Liver (tissue), 9 donors: ENCODE data around the gene KRT84. TPM values are rescaled to one million over a fixed set of nuclear protein-coding genes. Genes with fewer than 3 reads are reported as not detected.
"Not testable (repeated sequence)": the region's sequence is repeated elsewhere in the genome, so short reads cannot be mapped to it uniquely, and the experiment has no call there.

Experiments used
- DNase-seq: peaks from one replicate; pipeline ENCODE4 v3.0.0-alpha.2; 2017; ENCODE audit warnings: low spot score
- H3K27ac ChIP-seq, 2 donors: one replicate each; pipeline ENCODE4 v1.7.0; 2013; ENCODE audit warnings: inconsistent platforms in 2 of 2, low read length in 2 of 2, control low read depth in 1 of 2, low read depth in 1 of 2, mild to moderate bottlenecking in 1 of 2
- H3K27me3 ChIP-seq, 4 donors: one replicate each; pipeline versions ENCODE4 v1.6.1 to v1.7.0; 2013; ENCODE audit warnings: low read length in 3 of 4, inconsistent platforms in 1 of 4, mild to moderate bottlenecking in 1 of 4, moderate library complexity in 1 of 4; ENCODE audit not compliant: control insufficient read depth in 4 of 4, insufficient read depth in 4 of 4
- H3K36me3 ChIP-seq, 4 donors: one replicate each; pipeline versions ENCODE4 v1.6.1 to v1.7.0; 2013; ENCODE audit warnings: low read length in 3 of 4, mild to moderate bottlenecking in 3 of 4, low read depth in 1 of 4, moderate library complexity in 1 of 4; ENCODE audit not compliant: control insufficient read depth in 4 of 4, insufficient read depth in 3 of 4
- H3K4me1 ChIP-seq, 4 donors: one replicate each; pipeline versions ENCODE4 v1.6.1 to v1.7.0; 2013; ENCODE audit warnings: low read length in 3 of 4, mild to moderate bottlenecking in 3 of 4, moderate library complexity in 1 of 4; ENCODE audit not compliant: control insufficient read depth in 4 of 4, insufficient read depth in 4 of 4
- H3K4me3 ChIP-seq, 3 donors: one replicate each; pipeline versions ENCODE4 v1.6.1 to v1.7.0; 2013; ENCODE audit warnings: low read length in 3 of 3, control low read depth in 1 of 3, low read depth in 1 of 3, mild to moderate bottlenecking in 1 of 3
- H3K9ac ChIP-seq, 2 donors: one replicate each; pipeline ENCODE4 v1.7.0; 2013; ENCODE audit warnings: low read length in 2 of 2, mild to moderate bottlenecking in 2 of 2, moderate library complexity in 2 of 2, control low read depth in 1 of 2, low read depth in 1 of 2
- H3K9me3 ChIP-seq, 4 donors: one replicate each; pipeline versions ENCODE4 v1.6.1 to v1.7.0; 2013; ENCODE audit warnings: low read length in 3 of 4; ENCODE audit not compliant: control insufficient read depth in 4 of 4
- FOXA1 ChIP-seq: IDR thresholded peaks from 2 replicates; pipeline ENCODE4 v1.6.1; 2016; ENCODE audit warnings: antibody characterized with exemption
- FOXA2 ChIP-seq: IDR thresholded peaks from 2 replicates; pipeline ENCODE4 v1.6.1; 2016; ENCODE audit warnings: antibody characterized with exemption
- GABPA ChIP-seq, 2 donors: IDR thresholded peaks in 1 of 2; conservative IDR thresholded peaks in 1 of 2; 2 replicates each; pipeline ENCODE4 v1.6.1; 2016; ENCODE audit warnings: antibody characterized with exemption in 2 of 2, mild to moderate bottlenecking in 1 of 2, moderate library complexity in 1 of 2
- HNF4A ChIP-seq, 2 donors: conservative IDR thresholded peaks; 2 replicates each; pipeline ENCODE4 v1.6.1; 2016; ENCODE audit warnings: antibody characterized with exemption in 2 of 2, mild to moderate bottlenecking in 2 of 2
- NR2F2 ChIP-seq: IDR thresholded peaks from 2 replicates; pipeline ENCODE4 v1.6.1; 2016; ENCODE audit warnings: antibody characterized with exemption
- RAD21 ChIP-seq, 2 donors: IDR thresholded peaks; 2 replicates each; pipeline ENCODE4 v1.6.1; 2016; ENCODE audit warnings: antibody characterized with exemption in 2 of 2, mild to moderate bottlenecking in 2 of 2
- REST ChIP-seq: IDR thresholded peaks from 2 replicates; pipeline ENCODE4 v1.6.1; 2016; ENCODE audit warnings: antibody characterized with exemption, mild to moderate bottlenecking
- RXRA ChIP-seq, 2 donors: IDR thresholded peaks; 2 replicates each; pipeline ENCODE4 v1.6.1; 2017 to 2018; ENCODE audit warnings: antibody characterized with exemption in 2 of 2, mild to moderate bottlenecking in 1 of 2
- SP1 ChIP-seq: IDR thresholded peaks from 2 replicates; pipeline ENCODE4 v1.6.1; 2018; ENCODE audit warnings: antibody characterized with exemption, mild to moderate bottlenecking
- YY1 ChIP-seq: IDR thresholded peaks from 2 replicates; pipeline ENCODE4 v1.6.1; 2016; ENCODE audit warnings: antibody characterized with exemption, mild to moderate bottlenecking
- WGBS: extraction: QIAGEN DNeasy Blood & Tissue Kit; methylation state at CpG from one replicate; pipeline ENCODE4 v1.1.7; 2013; 5-methylcytosine and 5-hydroxymethylcytosine counted together
- polyA plus RNA-seq, 2 donors: library from polyadenylated mRNA; stranded (reverse) in 1 of 2; unstranded in 1 of 2; fragments of 200-250 nt in 1 of 2; fragments of >200 nt in 1 of 2; fragmentation: Nextera tagmentation in 1 of 2; extraction: Ambion mirVana in 1 of 2; gene quantifications; one replicate each; pipeline versions ENCODE4 v1.2.1 to v1.2.3, GENCODE V29; 2013 to 2015
- total RNA-seq, 2 donors: library from RNA; depleted of rRNA; stranded (reverse); fragments of >200 nt; gene quantifications; one replicate each; pipeline ENCODE4 v1.2.3, GENCODE V29; 2014
- TF ChIP-seq, protein P1 (sequence below): IDR thresholded peaks from 2 replicates; pipeline ENCODE4 v1.6.1; 2016; ENCODE audit warnings: antibody characterized with exemption
- TF ChIP-seq, protein P2 (sequence below): IDR thresholded peaks from 2 replicates; pipeline ENCODE4 v1.6.1; 2016; ENCODE audit warnings: antibody characterized with exemption
- TF ChIP-seq, protein P3 (sequence below): IDR thresholded peaks from 2 replicates; pipeline ENCODE4 v1.6.1; 2016; ENCODE audit warnings: antibody characterized with exemption
- TF ChIP-seq, protein P4 (sequence below): fragments of 150-350 bp; IDR thresholded peaks from 2 replicates; pipeline ENCODE4 v1.5.1; 2017; ENCODE audit warnings: improper control_type of control experiment, low read depth, low read length; ENCODE audit not compliant: missing input control
- donor health status: healthy.
- donor health status: healthy.
- donor health status: healthy.
- donor health status: healthy.
- donor health status: healthy.

KRT84 gene
- total and polyA plus RNA-seq, 4 donors, result not detected

- TF ChIP-seq REST (no peak), GABPA (IDR thresholded peaks at IDR 0.05 in 1 of 2, conservative IDR thresholded peaks at IDR 0.05 in 1 of 2) (no peak), YY1 (no peak)
- TF ChIP-seq, protein P1, sequence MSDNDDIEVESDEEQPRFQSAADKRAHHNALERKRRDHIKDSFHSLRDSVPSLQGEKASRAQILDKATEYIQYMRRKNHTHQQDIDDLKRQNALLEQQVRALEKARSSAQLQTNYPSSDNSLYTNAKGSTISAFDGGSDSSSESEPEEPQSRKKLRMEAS, result no peak
Observed at GRCh38 chr12:52346593-52346992, 38.9 kb downstream of the KRT84 start (continued).

DNA sequence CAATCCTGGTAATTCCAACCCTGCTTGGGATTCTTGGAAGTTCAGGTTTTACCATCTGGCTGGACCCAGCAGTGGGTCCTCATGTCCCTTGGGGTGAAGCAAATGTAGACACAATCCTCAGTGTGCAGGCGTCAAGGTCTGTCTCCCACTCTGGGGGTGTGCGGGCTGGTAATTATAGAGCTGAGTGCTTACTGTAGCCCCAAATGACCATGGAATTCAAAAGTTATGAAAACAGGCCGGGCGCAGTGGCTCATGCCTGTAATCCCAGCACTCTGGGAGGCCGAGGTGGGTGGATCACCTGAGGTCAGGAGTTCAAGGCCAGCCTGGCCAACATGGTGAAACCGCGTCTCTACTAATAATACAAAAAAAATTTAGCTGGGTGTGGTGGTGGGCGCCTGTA lies 40.4 kb downstream of the KRT84 start:
- DNase-seq, H3K9ac ChIP-seq, H3K27ac ChIP-seq, H3K9me3 ChIP-seq, H3K4me1 ChIP-seq, H3K36me3 ChIP-seq, H3K4me3 ChIP-seq, H3K27me3 ChIP-seq: not testable (repeated sequence)
- WGBS, result 66% methylated on average over 8 of the region's 8 CpGs

- Histone ChIP-seq H3K27ac (no peak overlapping the region), H3K9ac (no peak overlapping the region), H3K9me3 (peaks cover 0 to 7% (median 0%) of the 10 kb centered on the region in 4 donors), H3K4me1 (peaks cover 3 to 6% (median 4%) of the 10 kb centered on the region in 4 donors), H3K27me3 (no peaks in the 10 kb centered on the region), H3K4me3 (no peak overlapping the region), H3K36me3 (no peaks in the 10 kb centered on the region)
- DNase-seq, result no peak
- 94% methylated on average over 12 of the region's 12 CpGs for WGBS
- no peak for TF ChIP-seq YY1
- TF ChIP-seq, protein P2, sequence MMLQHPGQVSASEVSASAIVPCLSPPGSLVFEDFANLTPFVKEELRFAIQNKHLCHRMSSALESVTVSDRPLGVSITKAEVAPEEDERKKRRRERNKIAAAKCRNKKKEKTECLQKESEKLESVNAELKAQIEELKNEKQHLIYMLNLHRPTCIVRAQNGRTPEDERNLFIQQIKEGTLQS, result no peak
- TF ChIP-seq, protein P1, result no peak
- no peak for TF ChIP-seq FOXA2
- no peak for TF ChIP-seq NR2F2
- TF ChIP-seq, protein P3, sequence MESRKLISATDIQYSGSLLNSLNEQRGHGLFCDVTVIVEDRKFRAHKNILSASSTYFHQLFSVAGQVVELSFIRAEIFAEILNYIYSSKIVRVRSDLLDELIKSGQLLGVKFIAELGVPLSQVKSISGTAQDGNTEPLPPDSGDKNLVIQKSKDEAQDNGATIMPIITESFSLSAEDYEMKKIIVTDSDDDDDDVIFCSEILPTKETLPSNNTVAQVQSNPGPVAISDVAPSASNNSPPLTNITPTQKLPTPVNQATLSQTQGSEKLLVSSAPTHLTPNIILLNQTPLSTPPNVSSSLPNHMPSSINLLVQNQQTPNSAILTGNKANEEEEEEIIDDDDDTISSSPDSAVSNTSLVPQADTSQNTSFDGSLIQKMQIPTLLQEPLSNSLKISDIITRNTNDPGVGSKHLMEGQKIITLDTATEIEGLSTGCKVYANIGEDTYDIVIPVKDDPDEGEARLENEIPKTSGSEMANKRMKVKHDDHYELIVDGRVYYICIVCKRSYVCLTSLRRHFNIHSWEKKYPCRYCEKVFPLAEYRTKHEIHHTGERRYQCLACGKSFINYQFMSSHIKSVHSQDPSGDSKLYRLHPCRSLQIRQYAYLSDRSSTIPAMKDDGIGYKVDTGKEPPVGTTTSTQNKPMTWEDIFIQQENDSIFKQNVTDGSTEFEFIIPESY, result no peak
- TF ChIP-seq, protein P4, sequence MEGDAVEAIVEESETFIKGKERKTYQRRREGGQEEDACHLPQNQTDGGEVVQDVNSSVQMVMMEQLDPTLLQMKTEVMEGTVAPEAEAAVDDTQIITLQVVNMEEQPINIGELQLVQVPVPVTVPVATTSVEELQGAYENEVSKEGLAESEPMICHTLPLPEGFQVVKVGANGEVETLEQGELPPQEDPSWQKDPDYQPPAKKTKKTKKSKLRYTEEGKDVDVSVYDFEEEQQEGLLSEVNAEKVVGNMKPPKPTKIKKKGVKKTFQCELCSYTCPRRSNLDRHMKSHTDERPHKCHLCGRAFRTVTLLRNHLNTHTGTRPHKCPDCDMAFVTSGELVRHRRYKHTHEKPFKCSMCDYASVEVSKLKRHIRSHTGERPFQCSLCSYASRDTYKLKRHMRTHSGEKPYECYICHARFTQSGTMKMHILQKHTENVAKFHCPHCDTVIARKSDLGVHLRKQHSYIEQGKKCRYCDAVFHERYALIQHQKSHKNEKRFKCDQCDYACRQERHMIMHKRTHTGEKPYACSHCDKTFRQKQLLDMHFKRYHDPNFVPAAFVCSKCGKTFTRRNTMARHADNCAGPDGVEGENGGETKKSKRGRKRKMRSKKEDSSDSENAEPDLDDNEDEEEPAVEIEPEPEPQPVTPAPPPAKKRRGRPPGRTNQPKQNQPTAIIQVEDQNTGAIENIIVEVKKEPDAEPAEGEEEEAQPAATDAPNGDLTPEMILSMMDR, result no peak
- TF ChIP-seq RXRA (IDR thresholded peaks at IDR 0.05), result no peak
- TF ChIP-seq SP1, result no peak
- TF ChIP-seq FOXA1, result no peak
- no peak for TF ChIP-seq GABPA (IDR thresholded peaks at IDR 0.05 in 1 of 2, conservative IDR thresholded peaks at IDR 0.05 in 1 of 2)
- TF ChIP-seq HNF4A (conservative IDR thresholded peaks at IDR 0.05), result no peak
- no peak for TF ChIP-seq RAD21 (IDR thresholded peaks at IDR 0.05)
Observed at GRCh38 chr12:52344111-52344510, 41.3 kb downstream of the KRT84 start.
